ENCODE measurements around the gene PBX3. TPM values are rescaled to one million over a fixed set of nuclear protein-coding genes. Genes with fewer than 3 reads are reported as not detected.

PBX3 gene
- total RNA-seq, 1 donor: 62.4 TPM

DNA sequence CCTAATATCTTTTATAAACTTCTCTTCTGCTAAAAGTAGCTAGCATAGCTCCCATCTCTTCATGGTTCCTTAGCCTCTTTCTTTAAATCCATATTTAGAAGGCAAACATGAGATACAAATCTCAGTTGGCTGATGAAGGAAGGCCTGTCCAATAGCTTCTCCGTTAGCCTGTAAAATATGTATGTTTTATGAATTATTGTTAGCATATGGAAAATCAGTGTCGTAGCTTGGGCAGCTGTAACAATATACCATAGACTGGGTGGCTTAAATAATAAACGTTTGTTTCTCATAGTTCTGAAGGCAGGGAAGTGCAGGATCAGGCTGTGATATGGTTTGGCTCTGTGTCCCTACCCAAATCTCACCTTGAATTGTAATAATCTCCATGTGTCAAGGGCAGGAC lies 63.8 kb downstream of the PBX3 start:
- TF ChIP-seq, protein P1, sequence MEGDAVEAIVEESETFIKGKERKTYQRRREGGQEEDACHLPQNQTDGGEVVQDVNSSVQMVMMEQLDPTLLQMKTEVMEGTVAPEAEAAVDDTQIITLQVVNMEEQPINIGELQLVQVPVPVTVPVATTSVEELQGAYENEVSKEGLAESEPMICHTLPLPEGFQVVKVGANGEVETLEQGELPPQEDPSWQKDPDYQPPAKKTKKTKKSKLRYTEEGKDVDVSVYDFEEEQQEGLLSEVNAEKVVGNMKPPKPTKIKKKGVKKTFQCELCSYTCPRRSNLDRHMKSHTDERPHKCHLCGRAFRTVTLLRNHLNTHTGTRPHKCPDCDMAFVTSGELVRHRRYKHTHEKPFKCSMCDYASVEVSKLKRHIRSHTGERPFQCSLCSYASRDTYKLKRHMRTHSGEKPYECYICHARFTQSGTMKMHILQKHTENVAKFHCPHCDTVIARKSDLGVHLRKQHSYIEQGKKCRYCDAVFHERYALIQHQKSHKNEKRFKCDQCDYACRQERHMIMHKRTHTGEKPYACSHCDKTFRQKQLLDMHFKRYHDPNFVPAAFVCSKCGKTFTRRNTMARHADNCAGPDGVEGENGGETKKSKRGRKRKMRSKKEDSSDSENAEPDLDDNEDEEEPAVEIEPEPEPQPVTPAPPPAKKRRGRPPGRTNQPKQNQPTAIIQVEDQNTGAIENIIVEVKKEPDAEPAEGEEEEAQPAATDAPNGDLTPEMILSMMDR (IDR thresholded peaks at IDR 0.05; ENCODE audit: insufficient read depth, low read length): no peak
- DNase-seq (ENCODE audit: low read depth): no peak
- no peak overlapping the region for H3K4me3 ChIP-seq (ENCODE audit: low read depth, low read length)

DNA sequence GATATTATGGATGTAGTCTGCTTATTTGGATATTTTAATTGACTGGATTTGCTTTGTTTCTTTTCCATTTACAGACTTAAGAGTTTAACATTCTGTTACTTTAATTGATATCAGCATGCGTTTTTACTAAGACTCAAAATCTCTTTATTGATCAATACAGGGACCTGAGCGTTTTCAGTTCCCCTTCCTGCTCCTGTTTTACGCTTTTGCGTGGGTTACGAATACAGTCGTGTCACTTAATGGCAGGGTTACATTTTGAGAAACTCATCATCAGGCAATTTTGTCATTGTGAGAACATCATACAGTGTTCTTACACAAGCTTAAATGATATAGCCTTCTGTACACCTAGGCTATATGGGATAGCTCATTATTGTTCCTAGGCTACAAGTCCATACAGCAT lies 65.2 kb downstream of the PBX3 start:
- no peak for DNase-seq (ENCODE audit: low read depth)
- TF ChIP-seq, protein P1 (IDR thresholded peaks at IDR 0.05; ENCODE audit: insufficient read depth, low read length): no peak
- no peak overlapping the region for H3K4me3 ChIP-seq (ENCODE audit: low read depth, low read length)

DNA sequence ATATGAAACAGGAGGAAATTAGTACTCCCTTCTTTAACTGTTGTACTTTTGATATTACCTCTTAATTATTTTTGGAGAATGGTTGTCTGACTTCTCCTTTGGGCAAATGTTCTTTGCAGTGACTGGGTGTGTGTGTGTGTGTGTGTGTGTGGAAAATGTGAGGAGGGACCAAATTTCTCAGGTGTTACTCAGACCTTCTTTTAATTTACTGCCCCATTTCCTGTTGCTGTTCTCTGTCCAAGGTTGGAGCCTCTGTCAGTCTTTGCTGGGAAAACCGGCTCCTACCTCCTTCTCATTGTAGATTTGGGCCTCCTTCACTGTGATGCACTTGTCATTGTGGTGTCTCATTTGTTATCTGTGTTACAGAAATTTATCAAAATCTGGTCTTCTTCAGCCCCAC lies 68.4 kb downstream of the PBX3 start:
- no peak overlapping the region for H3K4me3 ChIP-seq (ENCODE audit: low read depth, low read length)
- peak; percentile 36 for DNase-seq (ENCODE audit: low read depth)
- TF ChIP-seq, protein P1 (IDR thresholded peaks at IDR 0.05; ENCODE audit: insufficient read depth, low read length): no peak

DNA sequence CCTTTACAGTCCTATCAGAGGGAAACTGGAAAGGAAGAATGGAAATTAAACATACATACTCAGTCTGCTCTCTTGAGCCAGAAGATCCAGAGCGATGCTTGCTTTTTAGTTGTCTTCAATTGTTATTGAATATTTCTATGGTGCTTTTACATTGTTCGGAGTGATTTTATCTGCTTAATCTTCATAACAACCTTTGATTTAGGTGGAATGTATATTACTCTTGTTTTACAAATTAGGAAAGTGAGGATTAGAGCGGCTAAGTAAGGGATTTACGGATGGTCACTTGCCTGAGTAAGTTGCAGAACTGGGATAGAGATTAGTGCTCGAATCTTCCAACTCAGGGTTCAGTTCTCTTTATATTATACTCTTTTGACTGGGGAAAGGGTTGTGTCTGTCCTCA lies 69.1 kb downstream of the PBX3 start:
- DNase-seq (ENCODE audit: low read depth): no peak
- TF ChIP-seq, protein P1 (IDR thresholded peaks at IDR 0.05; ENCODE audit: insufficient read depth, low read length): no peak
- H3K4me3 ChIP-seq (ENCODE audit: low read depth, low read length): no peak overlapping the region

DNA sequence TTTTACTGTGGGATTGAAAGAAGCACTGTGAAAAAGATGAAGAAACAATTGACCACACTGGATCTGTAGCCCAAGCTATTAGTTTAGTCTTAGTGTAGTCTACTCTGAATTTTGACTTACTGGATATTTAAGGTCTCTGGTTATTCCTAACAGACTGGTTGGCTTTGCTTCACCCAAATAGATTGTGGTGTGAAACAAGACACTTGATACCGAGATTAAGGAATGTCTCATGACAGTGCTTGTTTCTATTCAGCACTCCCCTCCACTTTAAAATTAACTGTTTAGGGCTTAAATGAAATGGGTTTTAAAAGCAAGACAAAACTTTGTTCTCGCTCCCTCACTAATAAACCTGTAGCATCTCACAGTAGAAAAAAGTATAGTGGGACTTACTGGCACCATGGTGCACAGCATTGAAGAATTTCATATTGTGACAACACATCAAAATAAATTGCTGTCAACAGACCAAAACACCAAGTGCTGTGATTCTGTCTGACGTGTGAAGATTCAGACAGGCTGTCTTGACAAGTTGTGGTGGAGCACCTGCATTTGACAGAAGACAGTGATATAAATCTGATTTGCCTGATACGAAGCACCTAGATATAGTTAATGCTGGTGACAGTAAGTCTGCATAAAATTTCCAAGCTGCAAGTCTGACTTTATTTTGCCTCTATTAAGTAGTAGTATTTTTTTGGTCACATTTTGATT lies 73.1 kb downstream of the PBX3 start:
- peak; percentile 44 for DNase-seq (ENCODE audit: low read depth)
- H3K4me3 ChIP-seq (ENCODE audit: low read depth, low read length): no peak overlapping the region
- TF ChIP-seq, protein P1 (IDR thresholded peaks at IDR 0.05; ENCODE audit: insufficient read depth, low read length): no peak

DNA sequence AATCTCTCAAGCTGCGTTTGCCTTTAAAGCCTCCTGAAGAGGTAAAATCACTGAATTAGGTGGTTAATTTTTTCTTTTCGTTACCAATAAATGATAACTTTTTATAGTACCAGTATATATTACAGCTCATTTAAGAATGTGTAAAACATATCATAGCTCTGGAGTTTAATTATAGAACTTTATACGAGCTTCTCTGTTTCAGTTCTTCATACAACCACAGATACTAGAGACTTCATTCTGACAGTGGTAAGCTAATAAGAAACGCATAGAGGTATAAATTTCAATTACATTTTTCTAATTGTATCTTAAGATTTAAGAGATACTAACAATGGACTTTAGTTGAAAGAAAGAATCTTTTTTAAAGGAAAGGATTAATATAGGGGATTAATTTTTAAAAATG lies 73.9 kb downstream of the PBX3 start:
- no peak for DNase-seq (ENCODE audit: low read depth)
- TF ChIP-seq, protein P1 (IDR thresholded peaks at IDR 0.05; ENCODE audit: insufficient read depth, low read length): no peak
- H3K4me3 ChIP-seq (ENCODE audit: low read depth, low read length): no peak overlapping the region

DNA sequence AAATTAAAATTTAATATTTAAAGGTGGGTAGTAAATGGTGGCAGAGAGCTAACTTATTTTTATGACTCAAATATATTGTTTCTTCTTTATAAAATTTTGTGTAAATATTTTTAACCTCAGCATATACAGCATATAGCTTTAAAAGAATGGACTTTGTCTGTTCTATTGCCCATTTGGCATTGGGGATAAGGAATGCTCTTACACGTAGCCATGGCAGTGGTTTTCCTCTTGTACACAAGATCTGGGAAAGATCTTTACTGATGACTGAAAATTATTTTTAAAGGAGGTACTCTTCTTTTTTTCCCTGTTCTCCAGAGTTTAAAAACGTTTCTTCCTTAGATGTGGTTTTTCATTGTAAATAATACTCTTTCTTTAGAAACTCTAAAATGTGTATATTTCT lies 75.0 kb downstream of the PBX3 start:
- peak; percentile 63 for DNase-seq (ENCODE audit: low read depth)
- no peak overlapping the region for H3K4me3 ChIP-seq (ENCODE audit: low read depth, low read length)
- TF ChIP-seq, protein P1 (IDR thresholded peaks at IDR 0.05; ENCODE audit: insufficient read depth, low read length): no peak
